Type B pancreatic cell (in vitro differentiated cells): ENCODE results near the gene IPO13. TPM values are rescaled to one million over a fixed set of nuclear protein-coding genes. Genes with fewer than 3 reads are reported as not detected.

ENCODE experiments used
- DNase-seq: peaks from one replicate; pipeline ENCODE4 v3.0.0; 2021; ENCODE audit warnings: mixed read lengths; ENCODE audit not compliant: unreplicated experiment; ENCODE audit errors: extremely low spot score
- H3K27ac Mint-ChIP-seq: 2 replicates; pipeline ENCODE4 v1.8.0; 2021; ENCODE audit warnings: mild to moderate bottlenecking, mixed read lengths
- H3K27me3 Mint-ChIP-seq: 2 replicates; pipeline ENCODE4 v1.8.0; 2021; ENCODE audit warnings: mixed read lengths
- H3K36me3 Mint-ChIP-seq: 2 replicates; pipeline ENCODE4 v1.8.0; 2021; ENCODE audit warnings: mixed read lengths
- H3K4me1 Mint-ChIP-seq: one replicate; pipeline ENCODE4 v1.8.0; 2021; ENCODE audit warnings: mixed read lengths; ENCODE audit not compliant: unreplicated experiment
- H3K4me3 Mint-ChIP-seq: 2 replicates; pipeline ENCODE4 v1.8.0; 2021; ENCODE audit warnings: mild to moderate bottlenecking, mixed read lengths
- H3K9me3 Mint-ChIP-seq: 2 replicates; pipeline ENCODE4 v1.8.0; 2021; ENCODE audit warnings: mixed read lengths
- CTCF ChIP-seq: fragments of 200-600 bp; sonication (generic); conservative IDR thresholded peaks from 2 replicates; pipeline ENCODE4 v1.5.0; 2021; ENCODE audit warnings: antibody characterized with exemption, mild to moderate bottlenecking
- total RNA-seq: library from RNA; stranded (reverse); gene quantifications from 2 replicates; pipeline ENCODE4 v1.2.1, GENCODE V29; 2021; ENCODE audit warnings: low replicate concordance

Gene IPO13
- total RNA-seq, 1 donor from 2014 or later = 39.4 TPM

DNA sequence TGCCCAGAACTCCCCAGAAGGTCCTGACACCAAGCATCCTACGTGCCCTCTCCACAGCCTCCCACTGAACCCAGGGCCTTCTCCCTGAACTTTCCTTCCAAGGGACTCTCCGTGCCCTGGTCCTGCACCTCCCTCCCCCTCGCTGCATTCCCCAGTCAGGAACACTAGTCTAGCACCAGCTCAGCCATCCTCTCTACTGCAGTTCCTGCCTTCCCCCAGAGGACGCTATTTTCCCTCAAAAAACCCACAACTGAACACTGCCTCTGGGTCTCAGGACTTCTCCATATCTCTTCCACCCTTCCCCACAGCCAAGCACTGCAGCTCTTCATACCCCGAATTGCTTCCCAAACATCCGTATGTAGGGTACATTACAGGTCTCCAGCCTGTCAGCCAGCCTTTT, 25.7 kb upstream of the IPO13 start:
- Mint-ChIP-seq H3K4me3 (no peak overlapping the region), H3K27me3 (peaks cover 3% of the 10 kb centered on the region), H3K4me1 (no peaks in the 10 kb centered on the region), H3K36me3 (peaks cover 12% of the 10 kb centered on the region), H3K9me3 (no peaks in the 10 kb centered on the region), H3K27ac (no peak overlapping the region)
- no peak for DNase-seq
- TF ChIP-seq CTCF = no peak

DNA sequence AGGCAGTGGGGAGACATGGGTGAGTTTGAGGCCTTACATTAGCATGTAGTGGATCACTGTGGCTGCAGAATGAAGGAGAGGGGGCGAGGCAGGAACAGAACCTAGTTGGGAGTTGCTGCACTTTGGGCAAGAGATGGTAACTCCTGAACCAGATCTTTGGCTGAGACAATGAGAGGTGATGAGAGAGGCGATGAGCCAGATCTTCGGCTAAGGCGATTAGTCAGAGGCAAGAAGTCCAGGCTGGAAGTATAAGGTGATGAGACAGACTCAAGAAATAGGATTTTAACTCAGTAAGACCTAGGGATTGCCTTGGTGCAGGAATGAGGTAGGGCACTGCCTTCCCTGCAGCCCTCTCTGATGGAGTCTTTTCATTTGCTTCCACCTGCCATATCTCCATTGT, 22.2 kb upstream of the IPO13 start:
- no peaks in the 10 kb centered on the region for H3K4me1 Mint-ChIP-seq
- no peaks in the 10 kb centered on the region for H3K9me3 Mint-ChIP-seq
- DNase-seq = no peak
- peaks cover 18% of the 10 kb centered on the region for H3K36me3 Mint-ChIP-seq
- H3K27me3 Mint-ChIP-seq = peaks cover 3% of the 10 kb centered on the region
- H3K27ac Mint-ChIP-seq = no peak overlapping the region
- no peak overlapping the region for H3K4me3 Mint-ChIP-seq
- TF ChIP-seq CTCF = no peak

GRCh38 chr1:43925846-43926245, 20.9 kb upstream of the IPO13 start:
- H3K4me3 Mint-ChIP-seq = no peak overlapping the region
- H3K9me3 Mint-ChIP-seq = no peaks in the 10 kb centered on the region
- peaks cover 3% of the 10 kb centered on the region for H3K27me3 Mint-ChIP-seq
- peak overlapping the region; percentile 19 for H3K27ac Mint-ChIP-seq
- H3K36me3 Mint-ChIP-seq = peaks cover 18% of the 10 kb centered on the region
- no peaks in the 10 kb centered on the region for H3K4me1 Mint-ChIP-seq
- DNase-seq = no peak
- no peak for TF ChIP-seq CTCF

DNA sequence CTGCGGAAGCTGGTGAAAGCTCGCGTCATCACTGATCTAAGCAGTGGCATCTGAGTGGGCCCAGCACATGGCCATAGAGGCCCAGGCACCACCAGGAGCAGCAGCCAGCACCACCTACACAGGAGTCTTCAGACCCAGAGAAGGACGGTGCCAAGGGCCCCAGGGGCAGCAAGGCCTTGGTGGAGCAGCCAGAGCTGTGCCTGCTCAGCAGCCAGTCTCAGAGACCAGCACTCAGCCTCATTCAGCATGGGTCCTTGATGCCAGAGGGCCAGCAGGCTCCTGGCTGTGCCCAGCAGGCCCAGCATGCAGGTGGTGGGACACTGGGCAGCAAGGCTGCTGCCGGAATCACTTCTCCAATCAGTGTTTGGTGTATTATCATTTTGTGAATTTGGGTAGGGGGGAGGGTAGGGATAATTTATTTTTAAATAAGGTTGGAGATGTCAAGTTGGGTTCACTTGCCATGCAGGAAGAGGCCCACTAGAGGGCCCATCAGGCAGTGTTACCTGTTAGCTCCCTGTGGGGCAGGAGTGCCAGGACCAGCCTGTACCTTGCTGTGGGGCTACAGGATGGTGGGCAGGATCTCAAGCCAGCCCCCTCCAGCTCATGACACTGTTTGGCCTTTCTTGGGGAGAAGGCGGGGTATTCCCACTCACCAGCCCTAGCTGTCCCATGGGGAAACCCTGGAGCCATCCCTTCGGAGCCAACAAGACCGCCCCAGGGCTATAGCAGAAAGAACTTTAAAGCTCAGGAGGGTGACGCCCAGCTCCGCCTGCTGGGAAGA, 16.4 kb upstream of the IPO13 start:
- no peak for DNase-seq
- Mint-ChIP-seq H3K27me3 (peaks cover 15% of the 10 kb centered on the region), H3K27ac (no peak overlapping the region), H3K9me3 (no peaks in the 10 kb centered on the region), H3K36me3 (peaks cover 12% of the 10 kb centered on the region), H3K4me3 (no peak overlapping the region), H3K4me1 (peaks cover 20% of the 10 kb centered on the region)
- TF ChIP-seq CTCF = peak; percentile 64

DNA sequence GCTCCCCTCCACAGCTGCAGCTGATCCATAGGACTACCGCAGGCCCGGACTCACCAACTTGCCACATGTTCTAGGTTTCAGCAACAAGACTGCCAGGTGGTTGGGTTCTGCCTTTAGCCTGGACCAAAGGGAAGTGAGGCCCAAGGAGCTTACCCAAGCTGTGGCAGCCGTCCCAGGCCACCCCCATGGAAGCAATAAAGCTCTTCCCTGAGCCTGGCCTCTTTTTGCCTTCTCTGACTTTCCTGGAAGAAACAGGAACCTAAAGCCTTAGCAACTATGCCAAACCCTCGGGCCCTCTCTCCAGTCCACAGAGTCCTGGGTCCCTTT, 15.8 kb upstream of the IPO13 start:
- no peaks in the 10 kb centered on the region for H3K9me3 Mint-ChIP-seq
- no peak for TF ChIP-seq CTCF
- H3K4me1 Mint-ChIP-seq = peaks cover 20% of the 10 kb centered on the region
- H3K27me3 Mint-ChIP-seq = peaks cover 18% of the 10 kb centered on the region
- no peak for DNase-seq
- H3K36me3 Mint-ChIP-seq = peaks cover 7% of the 10 kb centered on the region
- H3K27ac Mint-ChIP-seq = no peak overlapping the region
- H3K4me3 Mint-ChIP-seq = no peak overlapping the region
